ENCODE measurements around the gene SMYD3. TPM values are rescaled to one million over a fixed set of nuclear protein-coding genes. Genes with fewer than 3 reads are reported as not detected.
A peak's percentile ranks its signal among the peaks of the same experiment; 100 is the strongest.
"Not testable (repeated sequence)": the region's sequence is repeated elsewhere in the genome, so short reads cannot be mapped to it uniquely, and the experiment has no call there.

Gene SMYD3
- total RNA-seq, 1 donor = 31.2 TPM

GRCh38 chr1:245983294-245983967 is 523.6 kb downstream of the SMYD3 start:
- DNase-seq (ENCODE audit: low read depth in 2 of 3, low spot score in 2 of 3) = no peak

- no peak for DNase-seq (ENCODE audit: low read depth in 2 of 3, low spot score in 2 of 3)
Observed at GRCh38 chr1:245979589-245979988, 527.5 kb downstream of the SMYD3 start.

GRCh38 chr1:245978915-245979314 is 528.2 kb downstream of the SMYD3 start:
- no peak for DNase-seq (ENCODE audit: low read depth in 2 of 3, low spot score in 2 of 3)

GRCh38 chr1:245972476-245972875 is 534.6 kb downstream of the SMYD3 start:
- no peak for DNase-seq (ENCODE audit: low read depth in 2 of 3, low spot score in 2 of 3)

- DNase-seq (ENCODE audit: low read depth in 2 of 3, low spot score in 2 of 3) = no peak
Observed at GRCh38 chr1:245971711-245972085, 535.4 kb downstream of the SMYD3 start.

GRCh38 chr1:245971076-245971710 is 535.9 kb downstream of the SMYD3 start:
- DNase-seq (ENCODE audit: low read depth in 2 of 3, low spot score in 2 of 3) = not testable (repeated sequence)

- DNase-seq (ENCODE audit: low read depth in 2 of 3, low spot score in 2 of 3) = no peak
Observed at GRCh38 chr1:245969283-245969682, 537.8 kb downstream of the SMYD3 start.

- no peak for DNase-seq (ENCODE audit: low read depth in 2 of 3, low spot score in 2 of 3)
Observed at GRCh38 chr1:245968775-245969174, 538.3 kb downstream of the SMYD3 start.

- DNase-seq (ENCODE audit: low read depth in 2 of 3, low spot score in 2 of 3) = no peak
Observed at GRCh38 chr1:245965398-245965797, 541.7 kb downstream of the SMYD3 start.

- DNase-seq (ENCODE audit: low read depth in 2 of 3, low spot score in 2 of 3) = no peak
Observed at GRCh38 chr1:245963649-245964048, 543.4 kb downstream of the SMYD3 start.

- DNase-seq (ENCODE audit: low read depth in 2 of 3, low spot score in 2 of 3) = no peak
Observed at GRCh38 chr1:245962453-245962852, 544.6 kb downstream of the SMYD3 start.

GRCh38 chr1:245961137-245961540 is 545.9 kb downstream of the SMYD3 start:
- no peak for DNase-seq (ENCODE audit: low read depth in 2 of 3, low spot score in 2 of 3)

GRCh38 chr1:245960171-245960570 is 546.9 kb downstream of the SMYD3 start:
- no peak for DNase-seq (ENCODE audit: low read depth in 2 of 3, low spot score in 2 of 3)

GRCh38 chr1:245958016-245958415 is 549.1 kb downstream of the SMYD3 start:
- no peak for DNase-seq (ENCODE audit: low read depth in 2 of 3, low spot score in 2 of 3)

- no peak for DNase-seq (ENCODE audit: low read depth in 2 of 3, low spot score in 2 of 3)
Observed at GRCh38 chr1:245957427-245957826, 549.7 kb downstream of the SMYD3 start.

- DNase-seq (ENCODE audit: low read depth in 2 of 3, low spot score in 2 of 3) = peak in 2 of 3 donors; percentile 67 to 86
Observed at GRCh38 chr1:245956225-245956624, 550.9 kb downstream of the SMYD3 start.

- DNase-seq (ENCODE audit: low read depth in 2 of 3, low spot score in 2 of 3) = peak in 2 of 3 donors; percentile 18 to 38
Observed at GRCh38 chr1:245953876-245954660, 553.0 kb downstream of the SMYD3 start.

- DNase-seq (ENCODE audit: low read depth in 2 of 3, low spot score in 2 of 3) = no peak
Observed at GRCh38 chr1:245952383-245953026, 554.6 kb downstream of the SMYD3 start.

GRCh38 chr1:245948786-245949185 is 558.3 kb downstream of the SMYD3 start:
- no peak for DNase-seq (ENCODE audit: low read depth in 2 of 3, low spot score in 2 of 3)

GRCh38 chr1:245946905-245947304 is 560.2 kb downstream of the SMYD3 start:
- no peak for DNase-seq (ENCODE audit: low read depth in 2 of 3, low spot score in 2 of 3)

- DNase-seq (ENCODE audit: low read depth in 2 of 3, low spot score in 2 of 3) = not testable (repeated sequence)
Observed at GRCh38 chr1:245945136-245945535, 561.9 kb downstream of the SMYD3 start.
